Right kidney (tissue), 9 donors: ENCODE results near the gene PCYT2.
"Not testable (repeated sequence)": the region's sequence is repeated elsewhere in the genome, so short reads cannot be mapped to it uniquely, and the experiment has no call there.

Experiments
- DNase-seq: peaks from one replicate; pipeline ENCODE4 v3.0.0-alpha.2; 2016
- long read RNA-seq, 8 donors: transcript quantifications; one replicate each; lab custom pipeline, GENCODE V29; 2026

The PCYT2 gene
- long read RNA-seq, donor 1, full-length matches to known transcripts: 19 of 19 reads
- long read RNA-seq, donor 1, partial matches to known transcripts: 0 of 19 reads
- long read RNA-seq, donor 1, other reads (novel, unspliced or antisense): 0 of 19 reads
- long read RNA-seq, donor 2, full-length matches to known transcripts: 15 of 15 reads
- long read RNA-seq, donor 2, partial matches to known transcripts: 0 of 15 reads
- long read RNA-seq, donor 2, other reads (novel, unspliced or antisense): 0 of 15 reads
- long read RNA-seq, donor 3, full-length matches to known transcripts: 6 of 6 reads
- long read RNA-seq, donor 3, partial matches to known transcripts: 0 of 6 reads
- long read RNA-seq, donor 3, other reads (novel, unspliced or antisense): 0 of 6 reads
- long read RNA-seq, donor 4, full-length matches to known transcripts: 9 of 9 reads
- long read RNA-seq, donor 4, partial matches to known transcripts: 0 of 9 reads
- long read RNA-seq, donor 4, other reads (novel, unspliced or antisense): 0 of 9 reads
- long read RNA-seq, donor 5, full-length matches to known transcripts: 16 of 16 reads
- long read RNA-seq, donor 5, partial matches to known transcripts: 0 of 16 reads
- long read RNA-seq, donor 5, other reads (novel, unspliced or antisense): 0 of 16 reads
- long read RNA-seq, donor 6, full-length matches to known transcripts: 12 of 12 reads
- long read RNA-seq, donor 6, partial matches to known transcripts: 0 of 12 reads
- long read RNA-seq, donor 6, other reads (novel, unspliced or antisense): 0 of 12 reads
- long read RNA-seq, donor 7: 0 reads
- long read RNA-seq, donor 8, full-length matches to known transcripts: 9 of 31 reads
- long read RNA-seq, donor 8, partial matches to known transcripts: 12 of 31 reads
- long read RNA-seq, donor 8, other reads (novel, unspliced or antisense): 10 of 31 reads

- DNase-seq: peak; percentile 80
These were observed at the start of gene PCYT2 for GRCh38 chr17:81911277-81911961. TSS of gene PCYT2 (minus strand) at chr17:81911399. CDS start at chr17:81911355, 44 bp downstream.

- peak; percentile 64 for DNase-seq
These were observed 49.1 kb upstream of the PCYT2 start for GRCh38 chr17:81960130-81960958.

- peak; percentile 84 for DNase-seq
These were observed 48.3 kb upstream of the PCYT2 start for GRCh38 chr17:81959362-81960129.

GRCh38 chr17:81958633-81959342 is 47.6 kb upstream of the PCYT2 start:
- DNase-seq: no peak

GRCh38 chr17:81957691-81958432 is 46.7 kb upstream of the PCYT2 start:
- no peak for DNase-seq

DNA sequence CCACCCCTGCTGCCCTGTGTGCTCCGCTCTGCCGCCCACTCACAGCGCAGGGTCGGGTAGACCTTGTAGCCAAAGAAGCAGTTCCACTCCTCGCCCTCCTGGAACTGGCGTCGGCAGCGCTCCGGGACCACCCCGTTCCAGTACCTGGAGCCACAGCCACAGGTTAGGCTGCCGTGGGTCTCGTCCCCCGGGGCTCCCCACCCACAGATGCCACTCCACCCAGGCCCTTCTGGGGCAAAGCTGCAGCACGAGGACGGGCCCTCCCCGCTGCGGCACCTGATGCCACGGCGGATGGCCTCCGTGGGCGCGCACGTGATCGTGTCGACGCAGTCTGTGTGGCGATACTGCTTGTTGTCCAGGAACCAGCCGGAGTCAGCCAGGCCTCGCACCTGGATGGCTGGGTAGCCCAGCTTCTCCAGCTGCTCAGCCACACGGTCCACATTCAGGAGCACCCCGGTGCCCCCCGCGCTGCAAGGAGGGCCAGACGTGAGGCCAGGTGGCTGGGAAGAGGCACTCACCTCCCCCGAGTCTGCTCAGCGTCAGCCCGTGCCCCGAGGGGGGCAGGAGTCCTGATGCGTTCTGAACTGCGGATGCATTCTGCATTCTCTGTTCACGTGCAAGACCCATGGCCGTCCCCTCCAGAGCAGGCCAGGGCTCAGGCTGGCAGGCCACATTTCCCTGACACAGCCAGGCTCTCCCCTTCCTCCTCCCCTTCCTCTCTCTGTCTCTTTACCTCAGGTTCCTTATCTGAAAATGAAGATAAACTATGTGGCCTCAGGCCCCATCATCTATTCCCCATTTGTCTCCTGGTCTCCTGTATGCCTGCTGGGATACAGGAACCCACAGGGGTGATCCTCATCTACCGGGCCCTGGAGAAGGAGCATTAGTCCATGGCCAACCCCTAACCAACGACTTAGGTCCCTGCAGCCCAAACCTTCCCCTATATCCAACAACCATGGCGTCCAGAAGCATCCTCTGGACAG is 45.7 kb upstream of the PCYT2 start:
- DNase-seq: no peak

- no peak for DNase-seq
These were observed 44.8 kb upstream of the PCYT2 start for GRCh38 chr17:81955756-81956544.

- no peak for DNase-seq
These were observed 44.0 kb upstream of the PCYT2 start for GRCh38 chr17:81955058-81955681.

GRCh38 chr17:81954131-81955057 is 43.2 kb upstream of the PCYT2 start:
- no peak for DNase-seq

DNA sequence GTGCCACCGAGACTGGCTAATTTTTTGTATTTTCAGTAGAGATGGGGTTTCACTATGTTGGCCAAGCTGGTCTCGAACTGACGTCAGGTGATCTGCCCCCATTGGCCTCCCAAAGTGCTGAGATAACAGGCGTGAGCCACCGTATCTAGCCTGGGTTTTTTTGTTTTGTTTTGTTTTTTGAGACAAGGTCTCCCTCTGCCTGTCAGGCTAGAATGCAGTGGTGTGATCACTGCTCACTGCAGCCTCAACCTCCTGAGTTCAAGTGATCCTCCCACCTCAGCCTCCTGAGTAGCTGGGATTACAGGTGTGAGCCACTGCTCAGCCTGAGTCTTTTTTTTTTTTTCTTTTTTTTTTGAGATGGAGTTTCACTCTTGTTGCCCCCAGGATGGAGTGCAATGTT is 42.2 kb upstream of the PCYT2 start:
- DNase-seq: not testable (repeated sequence)

GRCh38 chr17:81952792-81953228 is 41.6 kb upstream of the PCYT2 start:
- no peak for DNase-seq

DNA sequence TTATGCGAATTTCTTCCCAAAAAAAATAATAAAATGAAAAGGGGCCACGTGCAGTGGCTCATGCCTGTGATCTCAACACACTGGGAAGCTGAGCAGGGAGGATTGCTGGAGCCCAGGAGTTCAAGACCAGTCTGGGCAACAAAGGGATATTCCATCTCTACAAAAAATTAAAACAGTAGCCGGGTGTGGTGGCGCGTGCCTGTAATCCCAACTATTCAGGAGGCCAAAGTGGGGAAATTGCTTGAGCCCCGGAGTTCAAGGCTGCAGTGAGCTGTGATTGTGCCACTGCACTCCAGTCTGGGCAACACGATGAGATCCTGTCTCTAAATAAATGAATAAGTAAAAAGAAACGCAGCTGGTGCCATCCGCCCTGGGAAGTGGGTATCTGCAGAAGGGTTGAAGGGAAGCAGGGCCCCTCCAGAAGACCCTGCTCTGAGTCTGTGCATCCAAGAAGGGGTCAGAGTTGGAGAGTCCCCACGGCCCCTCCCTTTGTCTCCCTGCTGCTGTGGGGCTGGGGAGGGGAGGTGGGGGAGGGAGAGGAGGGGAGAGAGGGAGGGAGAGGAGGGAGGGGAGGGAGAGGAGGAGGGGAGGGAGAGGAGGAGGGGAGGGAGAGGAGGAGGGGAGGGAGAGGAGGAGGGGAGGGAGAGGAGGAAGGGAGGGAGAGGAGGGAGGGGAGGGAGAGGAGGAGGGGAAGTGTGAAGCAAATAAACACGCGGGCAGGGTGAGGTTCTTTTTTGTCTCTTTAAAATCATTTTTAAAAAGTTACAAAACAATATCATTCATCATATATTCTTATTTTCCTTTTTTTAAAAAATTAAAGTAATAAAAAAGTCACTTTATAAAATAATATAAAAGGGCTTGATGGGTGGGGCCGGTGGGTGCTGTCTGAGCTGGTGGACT is 40.8 kb upstream of the PCYT2 start:
- DNase-seq: no peak

- no peak for DNase-seq
These were observed 39.3 kb upstream of the PCYT2 start for GRCh38 chr17:81950501-81950900.

DNA sequence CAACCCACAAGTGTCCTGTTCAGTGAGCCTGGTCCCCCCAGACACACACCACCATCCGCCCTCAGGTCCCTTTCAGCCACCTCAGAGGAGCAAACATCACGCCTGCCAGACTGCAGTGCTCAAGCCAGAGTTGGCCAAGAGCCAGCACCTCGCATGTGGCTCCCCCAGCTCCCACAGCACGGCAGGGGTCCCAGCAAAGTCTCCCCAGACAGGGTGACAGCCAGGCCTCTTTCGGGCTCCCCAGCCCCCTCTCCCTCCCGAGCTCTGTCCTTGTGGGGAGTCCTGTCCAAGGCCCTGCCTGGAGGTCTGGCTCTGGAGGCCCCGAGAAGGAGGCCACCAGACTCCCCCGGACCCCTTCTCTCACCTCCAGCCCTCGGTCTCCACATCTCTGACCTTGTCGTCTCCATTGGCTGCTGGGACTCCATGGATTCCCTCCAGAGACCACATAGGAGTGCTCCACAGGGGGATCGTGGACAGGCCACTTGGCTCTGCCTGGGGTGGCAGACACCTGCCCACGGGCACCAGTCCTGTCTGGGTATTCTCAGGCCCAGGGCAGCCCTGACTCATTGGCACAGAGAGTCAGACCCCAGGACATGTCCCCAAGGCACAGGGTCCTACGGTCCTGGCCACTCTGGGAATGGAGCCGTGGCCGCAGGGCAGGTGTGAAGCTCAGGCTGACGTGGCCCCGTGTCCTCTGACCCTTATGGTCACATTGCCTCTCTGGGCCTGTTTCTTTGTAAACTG is 37.6 kb upstream of the PCYT2 start:
- DNase-seq: no peak
